GM12892 (cell line): ENCODE results near the gene CDH23.

ENCODE experiments used
- POLR2A ChIP-seq: IDR thresholded peaks from 2 replicates; pipeline ENCODE4 v1.6.1; 2011; ENCODE audit warnings: low read depth, low read length, control low read depth
- POLR2AphosphoS5 ChIP-seq: IDR thresholded peaks from 2 replicates; pipeline ENCODE4 v1.6.1; 2011; ENCODE audit warnings: low read depth, low read length, control low read depth
- TAF1 ChIP-seq: IDR thresholded peaks from 2 replicates; pipeline ENCODE4 v1.6.1; 2011; ENCODE audit warnings: low read depth, mild to moderate bottlenecking, control low read depth, low read length, borderline replicate concordance

DNA sequence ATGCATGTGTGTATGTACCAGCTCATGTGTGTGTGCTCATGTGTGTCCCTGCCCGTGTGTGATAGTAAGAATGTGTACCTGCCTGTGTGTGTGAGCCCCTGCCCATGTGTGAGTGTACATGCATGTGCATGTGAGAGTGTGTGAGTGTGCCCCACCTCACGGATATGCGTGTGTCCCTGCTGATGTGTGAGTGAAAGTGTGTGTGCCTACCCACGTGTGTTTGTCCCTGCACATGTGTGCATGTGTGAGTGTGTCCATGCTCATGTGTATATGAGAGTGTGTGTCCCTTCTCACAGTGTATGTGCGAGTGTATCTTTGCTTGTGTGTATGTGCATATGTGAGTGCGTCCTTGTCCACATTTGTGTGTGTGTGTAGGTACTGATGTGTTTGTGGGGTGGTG lies 69.6 kb downstream of the CDH23 start:
- no peak for TF ChIP-seq POLR2A
- TF ChIP-seq POLR2AphosphoS5: no peak
- TF ChIP-seq TAF1: no peak
